Activated T-helper 9 cell treated with anti-CD3 and anti-CD28 coated beads, Interleukin-2, amount 50 U/mL, for 16 hours (primary cell): ENCODE data around the gene DLL1.
"Not testable (repeated sequence)": the region's sequence is repeated elsewhere in the genome, so short reads cannot be mapped to it uniquely, and the experiment has no call there.

Source experiments
- DNase-seq: peaks from one replicate; pipeline ENCODE4 v3.0.0-alpha.2; 2020; ENCODE audit warnings: low read depth

The DLL1 gene

DNA sequence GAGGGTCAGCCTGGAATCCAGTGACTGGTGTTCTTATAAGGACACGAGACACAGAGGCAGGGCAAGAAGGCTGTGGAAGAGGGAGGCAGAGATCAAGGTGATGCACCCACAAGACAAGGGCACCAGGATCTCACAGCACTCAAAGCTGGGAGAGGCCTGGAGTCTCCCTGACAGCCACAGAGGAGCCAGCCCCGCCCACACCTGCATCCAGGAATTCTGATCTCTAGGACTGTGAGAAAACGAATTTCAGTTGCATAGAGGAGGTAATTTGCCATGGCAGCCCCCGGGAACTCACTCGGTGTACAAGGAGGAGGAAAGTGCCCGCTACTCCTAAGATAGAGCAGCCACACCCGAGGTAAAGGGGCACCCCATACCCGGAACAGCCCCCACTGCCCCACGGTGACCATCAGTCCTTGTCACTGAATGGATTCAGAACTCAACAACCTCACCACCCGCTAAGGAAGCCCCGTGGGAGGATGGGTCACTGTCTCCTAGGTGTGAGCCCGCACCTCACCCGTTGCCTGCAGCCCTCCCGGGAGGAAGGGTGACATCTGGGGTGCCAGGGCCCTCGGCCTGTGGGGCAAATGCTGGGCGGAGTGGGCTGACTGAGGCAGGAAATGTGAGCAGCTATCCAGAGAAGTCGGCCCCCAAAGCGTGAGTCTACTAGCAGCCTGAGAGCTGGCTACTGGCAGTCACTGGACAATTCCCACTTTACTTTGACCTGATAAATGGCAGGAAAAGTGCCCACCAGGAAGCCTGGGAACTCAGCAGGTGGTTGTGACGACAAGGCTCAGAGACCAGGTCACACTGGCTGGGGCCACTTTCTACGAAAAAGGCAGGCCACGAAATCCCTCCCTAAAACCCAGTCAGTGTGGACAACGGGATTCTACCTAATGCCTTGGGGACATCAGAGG is 22.4 kb downstream of the DLL1 start:
- no peak for DNase-seq

DNA sequence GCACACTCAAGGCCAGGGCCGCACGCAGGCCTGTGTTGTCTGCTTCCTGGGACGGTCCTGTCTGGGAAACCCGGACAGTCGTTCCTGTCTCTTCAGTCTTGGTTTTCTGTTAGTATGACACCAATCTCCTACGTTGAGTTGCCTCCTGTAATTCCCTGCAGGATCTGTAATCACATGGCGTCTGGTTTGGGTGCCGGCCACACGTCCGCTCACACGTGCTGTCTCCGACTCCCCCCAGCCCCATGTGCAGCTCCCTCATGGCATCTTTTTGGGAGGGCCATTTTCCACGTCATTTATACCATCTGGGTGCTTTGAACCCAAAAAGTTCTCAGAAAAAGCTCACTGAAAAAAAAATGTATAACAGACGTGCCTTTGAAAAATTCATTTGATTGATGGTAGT is 23.2 kb downstream of the DLL1 start:
- no peak for DNase-seq

DNA sequence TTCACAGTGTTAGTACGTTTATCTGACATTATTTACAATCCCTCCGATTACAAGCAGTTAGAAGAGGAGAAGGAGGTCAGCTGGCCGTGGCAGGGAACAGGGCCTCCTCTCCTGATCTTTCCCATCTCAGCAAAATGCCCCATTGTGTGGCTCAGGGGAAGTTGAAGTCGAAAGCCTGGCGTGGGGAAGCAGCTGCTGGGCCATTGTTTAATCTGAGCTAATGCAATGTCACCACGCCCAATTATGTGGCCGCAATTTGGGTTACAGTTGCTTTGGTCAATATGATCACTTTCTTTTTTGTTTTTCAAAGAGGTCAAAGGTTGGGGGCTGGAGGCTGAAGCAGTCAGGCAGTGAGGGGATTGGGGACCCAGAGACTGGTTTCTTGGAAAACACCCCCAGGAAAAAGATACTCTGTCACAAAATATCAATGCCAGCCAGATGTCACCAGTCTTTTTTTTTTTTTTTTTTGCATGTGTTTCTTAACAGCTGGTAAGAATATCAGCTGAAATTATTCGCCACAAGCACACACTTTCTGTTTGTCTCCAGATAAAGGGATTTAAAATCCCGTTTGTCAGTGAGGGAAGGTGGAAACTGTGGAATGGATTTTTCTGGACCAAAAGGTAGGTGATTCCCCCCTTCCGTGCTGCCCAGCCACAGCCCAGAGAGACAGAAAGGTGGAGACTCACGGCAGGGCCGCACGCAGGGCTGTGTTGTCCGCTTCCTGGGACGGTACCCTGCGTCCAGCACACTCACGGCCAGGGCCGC is 24.6 kb downstream of the DLL1 start:
- DNase-seq: no peak

DNA sequence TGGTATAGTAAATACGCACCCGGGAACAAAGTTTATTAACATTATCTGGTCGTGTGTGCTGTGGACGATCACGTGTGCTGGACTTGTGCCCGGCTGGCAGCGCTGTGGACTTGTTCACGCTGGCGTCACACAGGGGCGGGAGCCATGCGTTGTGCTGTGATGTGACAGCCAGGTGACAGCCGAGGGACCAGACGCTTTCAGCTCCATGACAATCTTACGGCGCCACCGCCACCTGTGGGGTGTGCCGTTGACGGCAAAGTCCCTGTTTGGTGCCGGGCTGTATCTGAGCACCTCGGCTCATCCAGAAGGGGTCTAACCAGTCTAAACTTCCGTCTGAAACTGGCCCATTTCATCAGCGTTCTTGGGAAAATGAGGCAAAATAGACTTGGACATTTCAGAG is 25.2 kb downstream of the DLL1 start:
- no peak for DNase-seq

DNA sequence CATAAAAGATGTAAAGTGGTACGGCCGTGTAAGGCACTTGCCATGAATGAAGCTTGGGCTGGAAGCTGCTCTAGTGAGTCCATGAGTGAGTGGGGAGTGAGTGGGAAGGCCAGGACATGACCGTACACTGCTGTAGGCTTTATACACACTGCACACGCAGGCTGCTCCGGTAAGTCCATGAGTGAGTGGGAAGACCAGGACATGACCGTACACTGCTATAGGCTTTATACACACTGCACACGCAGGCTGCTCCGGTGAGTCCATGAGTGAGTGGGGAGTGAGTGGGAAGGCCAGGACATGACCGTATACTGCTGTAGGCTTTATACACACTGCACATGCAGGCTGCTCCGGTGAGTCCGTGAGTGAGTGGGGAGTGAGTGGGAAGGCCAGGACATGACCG is 26.2 kb downstream of the DLL1 start:
- not testable (repeated sequence) for DNase-seq

DNA sequence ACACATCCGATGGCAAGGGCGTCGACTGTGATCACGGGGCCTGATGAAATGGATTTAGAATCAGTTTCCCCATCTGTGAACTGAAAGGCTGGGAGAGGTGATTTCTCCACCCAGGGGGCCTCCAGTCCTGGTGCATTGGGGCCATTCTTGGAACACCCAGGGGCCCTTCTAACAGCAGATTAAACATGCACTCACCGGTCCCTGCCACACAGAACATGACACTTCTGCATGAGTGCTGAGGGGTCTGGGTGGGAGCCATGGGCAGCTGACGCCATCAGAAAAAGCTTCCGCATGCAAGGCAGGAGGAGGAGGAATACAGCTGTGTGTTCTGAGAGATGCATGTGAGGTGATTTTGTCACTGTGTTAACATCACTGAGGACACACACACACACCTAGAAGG is 26.8 kb downstream of the DLL1 start:
- no peak for DNase-seq

DNA sequence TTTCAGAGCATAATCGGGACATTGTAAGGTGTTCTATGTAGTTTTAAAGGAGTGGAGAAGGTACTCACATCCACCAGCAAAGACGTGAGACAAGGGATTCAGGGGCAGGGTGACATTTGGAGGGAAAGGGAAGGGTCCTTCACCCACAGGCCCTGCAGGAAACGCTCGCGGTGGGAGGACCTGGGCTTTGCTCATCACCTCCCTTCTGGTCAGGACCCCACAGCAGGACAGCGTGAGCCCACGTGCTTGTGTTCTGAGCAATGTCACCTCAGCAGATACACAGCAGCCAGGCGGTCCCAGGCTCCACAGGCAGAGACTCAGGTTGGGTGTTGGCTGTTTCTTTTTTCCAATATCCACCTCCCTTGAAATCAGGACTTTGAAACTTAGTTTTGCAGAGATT is 27.5 kb downstream of the DLL1 start:
- DNase-seq: no peak

DNA sequence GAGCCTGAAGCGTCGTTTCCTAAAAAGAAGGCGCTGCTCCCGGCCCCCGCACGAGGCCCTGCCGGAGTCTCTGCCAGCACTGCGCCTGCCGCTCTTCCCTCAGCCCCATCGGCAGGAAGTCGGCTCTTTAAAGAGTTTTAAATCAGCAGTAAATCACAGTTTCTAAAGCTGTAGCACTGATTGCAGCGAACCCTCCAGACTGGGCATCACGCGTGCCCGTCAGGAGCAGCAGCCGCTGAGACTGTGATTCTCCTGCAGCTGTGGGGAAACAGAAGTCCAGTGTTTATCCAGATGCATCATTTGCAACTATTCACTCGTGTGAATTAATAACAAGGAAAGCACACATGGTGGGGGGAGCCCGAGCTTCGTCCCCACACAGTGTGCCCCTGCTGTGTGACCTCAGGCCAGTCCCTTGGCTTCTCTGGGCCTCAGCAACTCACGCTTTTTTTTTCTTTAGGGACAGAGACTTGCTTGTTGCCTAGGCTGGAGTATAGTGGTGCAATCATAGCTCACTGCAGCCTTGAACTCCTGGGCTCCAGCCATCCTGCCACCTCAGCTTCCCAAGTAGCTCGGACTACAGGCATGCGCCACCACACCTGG is 28.3 kb downstream of the DLL1 start:
- no peak for DNase-seq

DNA sequence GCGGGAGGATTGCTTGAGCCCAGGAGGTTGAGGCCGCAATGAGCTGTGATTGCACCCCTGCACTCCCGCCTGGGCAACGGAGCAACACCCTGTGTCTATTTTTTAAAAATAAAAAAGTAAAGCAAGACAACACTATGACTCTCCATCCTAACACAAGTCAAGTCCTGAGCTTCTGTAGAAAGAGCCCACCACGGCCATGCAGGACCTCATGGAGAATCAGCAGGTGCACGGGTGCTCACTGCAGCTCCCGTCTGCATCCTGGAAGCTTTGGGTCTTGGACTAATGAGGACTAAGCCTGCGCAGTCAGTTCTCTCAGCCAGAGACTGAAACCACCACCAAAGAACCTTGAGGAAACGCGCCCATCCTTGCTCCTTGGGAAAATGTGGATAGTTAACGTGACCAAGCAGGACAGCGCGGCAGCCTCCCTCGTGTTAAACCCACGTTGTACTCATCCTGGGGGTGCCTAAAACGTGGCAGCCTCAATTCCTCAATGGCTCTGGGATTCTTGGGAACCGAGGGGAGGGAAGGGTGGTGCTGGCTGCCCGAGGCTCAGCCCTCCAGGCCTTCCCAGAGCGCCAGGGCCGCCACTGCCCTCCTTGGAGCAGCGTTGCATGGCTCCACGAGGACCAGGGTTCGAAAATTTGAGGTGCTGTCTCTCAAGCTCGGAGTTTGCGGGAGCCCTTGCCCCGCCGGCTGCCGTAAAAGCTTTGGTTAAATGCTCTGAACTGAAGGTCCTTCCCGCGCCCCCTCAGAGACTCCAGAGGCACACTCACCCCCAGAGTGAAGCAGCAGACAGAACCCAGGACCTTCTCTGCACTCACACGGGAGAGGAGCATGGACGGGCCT is 29.0 kb downstream of the DLL1 start:
- no peak for DNase-seq

DNA sequence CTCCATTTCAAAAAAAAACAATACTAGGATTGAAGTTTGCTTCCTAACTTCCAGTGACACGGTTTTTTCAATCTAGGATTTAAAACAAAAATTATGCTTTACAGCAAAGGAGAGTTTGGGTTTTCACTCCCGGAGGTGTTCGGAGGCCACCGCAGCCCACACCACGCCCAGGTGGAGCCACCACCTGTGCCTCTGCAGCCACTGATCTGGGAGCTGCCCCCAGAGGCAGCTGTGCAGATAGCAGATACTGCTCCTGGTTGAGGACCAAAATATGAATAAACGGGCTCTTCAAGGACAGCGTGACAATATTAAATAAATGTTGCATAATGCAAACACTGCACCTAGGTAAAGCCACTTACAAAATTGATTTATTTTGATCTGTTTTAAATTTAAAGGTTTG is 30.2 kb downstream of the DLL1 start:
- DNase-seq: no peak

DNA sequence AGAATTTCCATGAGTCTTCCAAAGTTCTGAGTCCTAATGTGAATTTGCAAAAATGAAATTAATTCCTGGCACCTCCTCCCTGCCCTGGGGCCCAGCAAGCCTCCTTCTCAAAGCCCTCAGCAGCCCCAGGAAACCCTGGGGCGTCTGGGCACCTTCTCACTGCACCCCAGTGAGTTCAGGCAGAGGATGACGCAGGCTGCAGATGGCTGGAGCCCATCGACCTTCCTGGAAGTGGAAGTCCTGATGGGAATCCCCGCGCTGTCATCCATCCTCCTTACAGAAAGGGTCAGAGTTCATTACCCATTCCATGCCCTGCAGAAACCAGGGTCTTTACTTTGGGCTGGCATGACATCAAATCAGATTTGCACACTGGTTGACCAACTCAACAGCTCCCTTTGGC is 31.6 kb downstream of the DLL1 start:
- no peak for DNase-seq

DNA sequence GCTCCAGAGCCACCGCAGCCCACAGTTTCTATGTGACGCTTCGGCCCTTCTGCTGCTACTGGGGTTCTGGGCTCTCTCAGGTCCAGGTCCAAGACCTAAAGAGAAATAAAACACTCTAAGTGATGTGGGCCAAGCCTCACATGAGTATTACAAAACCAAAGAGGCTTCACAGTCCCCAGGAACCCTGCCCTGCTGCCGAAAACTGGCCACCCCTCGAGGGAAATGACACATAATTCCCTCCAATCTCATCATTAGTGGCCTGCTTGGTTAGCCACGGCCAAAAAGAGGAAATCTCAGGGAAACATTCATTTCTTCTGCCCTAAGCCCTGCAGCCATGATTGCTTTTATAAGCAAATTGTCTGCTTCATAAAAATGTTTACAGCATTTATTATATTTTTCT is 32.5 kb downstream of the DLL1 start:
- no peak for DNase-seq

DNA sequence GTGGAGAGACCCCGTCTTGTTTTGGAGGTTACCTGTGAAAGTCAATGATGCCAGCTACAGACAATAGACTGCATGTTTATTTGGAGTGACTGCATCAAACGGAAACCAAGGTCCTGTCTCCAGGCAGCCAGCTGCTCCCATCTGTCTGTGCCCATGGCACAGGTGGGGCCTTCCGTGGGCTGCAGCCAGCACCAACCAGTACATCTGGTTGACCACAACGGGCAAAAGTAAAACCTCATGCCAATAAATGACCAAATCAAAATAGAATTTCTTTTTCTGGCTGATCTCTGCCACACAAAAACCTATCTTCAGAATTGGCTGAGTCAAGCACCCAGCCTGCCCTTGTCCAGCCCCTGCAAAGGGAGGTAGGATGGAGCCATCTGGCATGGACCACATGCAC is 33.5 kb downstream of the DLL1 start:
- DNase-seq: no peak

DNA sequence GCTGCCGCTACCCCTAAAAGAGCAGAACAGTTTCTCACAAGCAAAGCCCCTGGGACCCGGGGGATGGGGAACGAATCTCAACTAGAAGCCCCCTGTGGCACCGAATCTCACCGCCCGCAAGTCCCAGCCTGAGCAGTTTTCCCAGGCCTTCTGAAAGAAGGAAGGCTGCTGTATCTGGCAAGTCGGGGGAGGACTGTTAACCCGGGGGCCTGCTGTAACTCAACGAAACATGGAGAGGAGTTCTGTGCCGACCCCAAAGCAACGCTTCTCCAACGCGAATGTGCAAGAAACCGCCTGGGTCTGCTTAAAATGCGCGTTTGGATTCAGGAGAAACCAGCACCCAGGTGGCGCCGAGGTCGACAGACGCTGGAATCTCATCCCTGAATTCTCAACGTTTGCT is 34.2 kb downstream of the DLL1 start:
- DNase-seq: no peak

DNA sequence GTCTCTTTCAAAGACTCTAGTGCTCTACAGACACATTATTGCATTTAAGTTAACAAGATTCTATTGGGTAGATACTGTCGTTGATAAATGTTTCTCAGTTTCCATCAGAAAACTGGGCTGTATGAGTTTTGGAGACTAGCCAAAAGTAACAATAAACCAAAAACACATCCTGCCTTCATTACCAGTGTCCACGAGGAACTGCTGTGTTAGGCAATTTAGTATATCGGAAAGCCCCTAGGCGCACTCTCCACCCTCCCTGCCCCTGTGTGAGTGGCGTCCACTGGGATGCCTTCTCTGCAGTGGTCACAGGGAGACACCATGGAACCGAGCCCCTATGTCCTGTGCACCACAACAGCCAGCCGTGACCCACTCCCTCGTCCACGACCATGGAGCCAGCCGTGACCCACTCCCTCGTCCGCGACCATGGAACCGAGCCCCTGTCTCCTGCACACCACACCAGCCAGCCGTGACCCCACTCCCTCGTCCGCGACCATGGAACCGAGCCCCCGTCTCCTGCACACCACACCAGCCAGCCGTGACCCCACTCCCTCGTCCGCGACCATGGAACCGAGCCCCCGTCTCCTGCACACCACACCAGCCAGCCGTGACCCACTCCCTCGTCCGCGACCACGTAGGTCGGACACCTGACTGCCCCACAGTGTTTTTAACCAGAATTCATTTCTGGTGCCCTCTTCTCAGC is 35.3 kb downstream of the DLL1 start:
- DNase-seq: no peak

DNA sequence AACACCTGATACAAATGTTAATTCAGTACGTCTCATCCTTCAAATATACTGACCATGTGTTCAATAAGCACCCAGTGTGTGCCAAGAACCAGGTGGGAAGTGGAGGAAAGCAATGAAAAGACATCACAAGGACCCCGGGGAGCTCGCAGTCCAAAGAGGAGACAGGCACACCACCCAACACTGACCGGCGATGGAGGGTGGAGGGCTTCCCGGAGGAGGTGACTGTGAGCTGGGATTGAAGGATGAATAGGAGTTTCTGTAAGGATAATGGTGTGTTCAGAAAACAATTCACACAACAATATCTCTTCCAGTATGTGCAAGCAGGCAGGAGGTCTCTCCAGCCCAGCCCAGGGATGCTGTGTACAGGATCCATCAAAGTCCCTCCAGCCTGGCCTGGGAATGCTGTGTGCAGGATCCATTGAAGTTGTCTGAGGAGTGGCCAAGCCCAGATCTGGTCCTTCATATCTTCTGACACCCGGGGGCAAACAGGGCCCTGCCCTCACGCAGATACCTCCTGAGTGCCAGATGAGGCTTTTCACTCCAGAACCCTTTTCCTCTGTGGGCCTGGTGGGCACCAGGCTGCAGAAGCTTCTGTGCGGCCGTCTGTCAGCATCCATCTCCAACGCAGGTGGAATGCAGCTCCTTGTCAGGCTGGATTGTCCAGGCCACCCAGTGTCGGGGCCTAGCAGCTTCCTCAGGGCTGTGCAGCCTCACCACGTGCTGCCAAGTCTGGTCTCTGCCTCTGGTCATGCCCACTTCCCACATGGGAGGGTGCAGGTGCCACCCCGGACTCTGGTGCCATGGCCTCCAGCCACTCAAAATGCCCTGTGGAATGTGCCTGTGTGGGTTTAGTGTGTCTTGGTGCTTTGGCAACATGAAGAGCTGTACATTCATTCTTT is 36.3 kb downstream of the DLL1 start:
- DNase-seq: no peak

DNA sequence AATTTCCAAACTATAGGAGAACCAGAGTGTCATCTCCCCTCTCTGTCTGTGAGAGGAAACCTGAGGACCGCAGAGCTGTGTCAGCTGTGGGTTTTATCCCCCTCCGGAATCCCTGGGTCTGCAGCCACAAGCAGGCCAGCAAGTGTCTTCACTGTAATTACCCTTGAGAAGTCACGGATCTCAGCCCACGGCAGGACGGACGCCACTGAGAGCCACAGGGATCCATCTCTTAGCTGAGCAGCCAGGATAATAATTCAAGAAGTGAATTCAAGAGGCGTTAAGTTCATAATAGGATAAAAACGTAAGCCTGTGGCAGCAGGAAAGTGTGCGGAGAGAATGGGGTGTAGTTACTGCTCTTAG is 37.0 kb downstream of the DLL1 start:
- DNase-seq: no peak

DNA sequence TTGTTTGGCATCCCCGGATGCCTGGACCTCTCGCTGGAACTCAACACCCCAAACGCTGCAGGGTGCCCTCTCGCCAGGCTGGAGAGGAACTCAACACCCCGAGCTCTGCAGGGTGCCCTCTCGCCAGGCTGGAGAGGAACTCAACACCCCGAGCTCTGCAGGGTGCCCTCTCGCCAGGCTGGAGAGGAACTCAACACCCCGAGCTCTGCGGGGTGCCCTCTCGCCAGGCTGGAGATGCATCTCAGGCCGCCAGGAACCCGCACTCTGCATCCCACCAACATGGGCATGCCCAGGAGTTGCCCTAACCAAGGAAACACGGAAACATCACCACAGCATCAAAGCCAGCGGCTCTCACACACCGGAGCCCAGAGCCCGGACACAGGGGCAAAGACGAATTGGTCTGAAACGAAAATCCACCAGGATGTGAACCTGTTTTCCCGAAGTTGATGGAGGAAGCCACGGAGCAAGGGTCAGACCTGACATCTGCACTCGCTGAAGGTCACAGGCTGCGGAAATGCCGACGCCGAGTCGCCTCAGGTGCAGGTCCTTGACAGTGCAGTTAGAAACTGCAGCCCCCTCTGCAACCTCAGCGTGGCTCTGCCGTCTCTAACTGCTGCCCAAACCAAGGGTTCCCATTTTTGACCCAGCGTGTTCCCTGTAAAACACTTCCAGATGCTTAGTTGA is 37.5 kb downstream of the DLL1 start:
- no peak for DNase-seq

DNA sequence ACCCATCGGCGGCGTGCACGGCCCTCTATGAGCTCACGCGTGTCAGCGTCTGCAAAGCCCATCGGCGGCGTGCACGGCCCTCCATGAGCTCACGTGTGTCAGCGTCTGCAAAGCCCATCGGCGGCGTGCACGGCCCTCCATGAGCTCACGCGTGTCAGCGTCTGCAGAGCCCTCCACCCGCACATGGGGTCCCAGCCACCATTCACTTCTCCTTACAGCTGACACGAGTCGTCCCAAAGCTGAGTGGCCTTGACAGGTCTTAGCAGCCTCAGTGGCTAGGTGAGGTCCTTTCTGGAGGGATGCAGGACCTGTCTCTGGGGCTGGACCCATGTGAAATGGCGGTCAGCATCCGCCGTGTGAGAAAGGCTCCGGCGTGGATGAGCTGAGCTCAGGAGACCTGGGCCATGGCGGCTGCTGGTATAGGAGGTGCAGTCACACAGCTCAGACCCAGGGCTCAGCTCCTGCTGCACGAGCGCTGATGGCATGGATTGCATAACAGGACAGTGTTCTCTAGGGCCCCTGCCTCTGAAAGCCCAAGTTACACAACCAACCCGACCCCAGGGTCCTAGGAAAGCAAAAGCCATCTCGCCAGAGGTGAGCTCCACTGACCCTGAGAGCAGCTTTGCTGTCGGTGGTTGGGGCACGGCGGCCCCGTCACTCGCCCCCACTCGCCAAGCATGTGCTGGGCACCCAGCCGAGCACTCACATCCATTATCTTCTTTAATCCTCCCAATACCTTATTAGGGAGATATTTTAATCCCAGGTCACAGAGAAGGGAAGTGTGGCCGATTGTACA is 38.9 kb downstream of the DLL1 start:
- DNase-seq: no peak
